Esophagus muscularis mucosa (tissue), 4 donors: ENCODE results near the gene MAGI2. TPM values are rescaled to one million over a fixed set of nuclear protein-coding genes. Genes with fewer than 3 reads are reported as not detected.

Experiments
- DNase-seq: peaks from one replicate; pipeline ENCODE4 v3.0.0-alpha.2; 2017; ENCODE audit errors: extremely low spot score
- H3K27ac ChIP-seq, 4 donors: fragments of 200-600 bp; sonication (generic); replicated peaks in 1 of 4; 1 replicate in 3 of 4; 2 replicates in 1 of 4; pipeline ENCODE4 v1.5.1; 2016 to 2019; ENCODE audit warnings: mild to moderate bottlenecking in 1 of 4
- H3K27me3 ChIP-seq, 4 donors: fragments of 200-600 bp; sonication (generic); one replicate each; pipeline versions ENCODE4 v1.5.1 to v1.6.0; 2016 to 2019
- H3K36me3 ChIP-seq, 4 donors: fragments of 200-600 bp; sonication (generic); one replicate each; pipeline ENCODE4 v1.5.1; 2016 to 2019
- H3K4me1 ChIP-seq, 4 donors: fragments of 200-600 bp; sonication (generic); one replicate each; pipeline ENCODE4 v1.5.1; 2016 to 2019
- H3K4me3 ChIP-seq, 4 donors: fragments of 200-600 bp; sonication (generic); 1 replicate in 2 of 4; 2 replicates in 2 of 4; pipeline ENCODE4 v1.5.1; 2016 to 2019; ENCODE audit warnings: mild to moderate bottlenecking in 4 of 4, moderate library complexity in 1 of 4
- H3K9me3 ChIP-seq, 4 donors: fragments of 200-600 bp; sonication (generic); 1 replicate in 3 of 4; 2 replicates in 1 of 4; pipeline ENCODE4 v1.5.1; 2016 to 2019
- CTCF ChIP-seq, 3 experiments: fragments of 200-600 bp in 2 of 3; fragments of 450-650 bp in 1 of 3; sonication (generic) in 2 of 3; IDR thresholded peaks; one replicate each; pipeline ENCODE4 v1.5.1; 2017 to 2019; ENCODE audit warnings: antibody characterized with exemption in 3 of 3, mild to moderate bottlenecking in 2 of 3, moderate library complexity in 1 of 3
- EP300 ChIP-seq: sonication (generic); formaldehyde crosslinking; IDR thresholded peaks from one replicate; pipeline ENCODE4 v1.6.1; 2017; ENCODE audit warnings: antibody characterized with exemption
- POLR2A ChIP-seq: fragments of 450-650 bp; IDR thresholded peaks from one replicate; pipeline ENCODE4 v1.6.1; 2017; ENCODE audit warnings: antibody characterized with exemption, moderate library complexity, mild to moderate bottlenecking, low read depth
- POLR2AphosphoS5 ChIP-seq, 2 donors: sonication (generic); formaldehyde crosslinking; IDR thresholded peaks; one replicate each; pipeline ENCODE4 v1.6.1; 2017; ENCODE audit warnings: antibody characterized with exemption in 2 of 2
- WGBS: methylation state at CpG from one replicate; pipeline ENCODE4 v1.1.5; 2018; 5-methylcytosine and 5-hydroxymethylcytosine counted together
- intact Hi-C: fragments of 100-400 bp; cut with DNase I; formaldehyde crosslinking; loops from one replicate; pipeline ENCODE4 v1.15.1; 2023
- total RNA-seq, 4 donors: library from RNA; depleted of rRNA; stranded (reverse); fragments of >200 nt; gene quantifications; one replicate each; pipeline versions ENCODE4 v1.1.0 to v1.2.1, GENCODE V29; 2016

MAGI2 gene
- total RNA-seq, 4 donors from 2014 or later = 14.4 to 22.3 (median 21.2) TPM

- no peaks in the 10 kb centered on the region for H3K27me3 ChIP-seq
- WGBS = 80% methylated on average over 9 of the region's 9 CpGs
- intact Hi-C loops = no loop called here
- DNase-seq = no peak
- TF ChIP-seq POLR2AphosphoS5 (IDR thresholded peaks at IDR 0.05) = no peak
- no peak for TF ChIP-seq EP300
- no peak for TF ChIP-seq CTCF (IDR thresholded peaks at IDR 0.05)
- TF ChIP-seq POLR2A = no peak
- H3K36me3 ChIP-seq = peaks cover 0 to 4% (median 0%) of the 10 kb centered on the region in 4 donors
- H3K27ac ChIP-seq = no peak overlapping the region
- no peak overlapping the region for H3K4me3 ChIP-seq
- H3K9me3 ChIP-seq = no peaks in the 10 kb centered on the region
- no peaks in the 10 kb centered on the region for H3K4me1 ChIP-seq
Measured at GRCh38 chr7:78073609-78074382, 1379.7 kb downstream of the MAGI2 start.

GRCh38 chr7:78072201-78072590 is 1381.3 kb downstream of the MAGI2 start:
- DNase-seq = no peak
- TF ChIP-seq EP300 = no peak
- TF ChIP-seq CTCF (IDR thresholded peaks at IDR 0.05) = no peak
- TF ChIP-seq POLR2AphosphoS5 (IDR thresholded peaks at IDR 0.05) = no peak
- no peak for TF ChIP-seq POLR2A
- no peaks in the 10 kb centered on the region for H3K9me3 ChIP-seq
- no peak overlapping the region for H3K4me3 ChIP-seq
- no peaks in the 10 kb centered on the region for H3K4me1 ChIP-seq
- no peaks in the 10 kb centered on the region for H3K27me3 ChIP-seq
- H3K36me3 ChIP-seq = no peaks in the 10 kb centered on the region
- intact Hi-C loops = no loop called here
- H3K27ac ChIP-seq = no peak overlapping the region

- WGBS = 93% methylated on average over 13 of the region's 13 CpGs
- Histone ChIP-seq H3K4me3 (no peak overlapping the region), H3K9me3 (no peaks in the 10 kb centered on the region), H3K36me3 (no peaks in the 10 kb centered on the region), H3K27ac (no peak overlapping the region), H3K27me3 (no peaks in the 10 kb centered on the region), H3K4me1 (no peaks in the 10 kb centered on the region)
- DNase-seq = no peak
- TF ChIP-seq POLR2AphosphoS5 (IDR thresholded peaks at IDR 0.05) (no peak), CTCF (IDR thresholded peaks at IDR 0.05) (no peak), POLR2A (no peak), EP300 (no peak)
- intact Hi-C loops = no loop called here
Measured at GRCh38 chr7:78071491-78072200, 1381.8 kb downstream of the MAGI2 start.

GRCh38 chr7:78066599-78066998 is 1386.9 kb downstream of the MAGI2 start:
- no peak for TF ChIP-seq POLR2AphosphoS5 (IDR thresholded peaks at IDR 0.05)
- TF ChIP-seq POLR2A = no peak
- TF ChIP-seq EP300 = no peak
- TF ChIP-seq CTCF (IDR thresholded peaks at IDR 0.05) = no peak
- WGBS = 88% methylated on average over 4 of the region's 4 CpGs
- Histone ChIP-seq H3K4me3 (no peak overlapping the region), H3K27ac (no peak overlapping the region), H3K36me3 (no peaks in the 10 kb centered on the region), H3K9me3 (no peaks in the 10 kb centered on the region), H3K27me3 (no peaks in the 10 kb centered on the region), H3K4me1 (no peaks in the 10 kb centered on the region)
- DNase-seq = no peak
- intact Hi-C loops = no loop called here
